Type B pancreatic cell (in vitro differentiated cells): ENCODE measurements around the gene RERE. TPM values are rescaled to one million over a fixed set of nuclear protein-coding genes. Genes with fewer than 3 reads are reported as not detected.
"Not testable (repeated sequence)": the region's sequence is repeated elsewhere in the genome, so short reads cannot be mapped to it uniquely, and the experiment has no call there.

ENCODE experiments used
- DNase-seq: peaks from one replicate; pipeline ENCODE4 v3.0.0; 2021; ENCODE audit warnings: mixed read lengths; ENCODE audit not compliant: unreplicated experiment; ENCODE audit errors: extremely low spot score
- H3K27ac Mint-ChIP-seq: 2 replicates; pipeline ENCODE4 v1.8.0; 2021; ENCODE audit warnings: mild to moderate bottlenecking, mixed read lengths
- H3K27me3 Mint-ChIP-seq: 2 replicates; pipeline ENCODE4 v1.8.0; 2021; ENCODE audit warnings: mixed read lengths
- H3K36me3 Mint-ChIP-seq: 2 replicates; pipeline ENCODE4 v1.8.0; 2021; ENCODE audit warnings: mixed read lengths
- H3K4me1 Mint-ChIP-seq: one replicate; pipeline ENCODE4 v1.8.0; 2021; ENCODE audit warnings: mixed read lengths; ENCODE audit not compliant: unreplicated experiment
- H3K4me3 Mint-ChIP-seq: 2 replicates; pipeline ENCODE4 v1.8.0; 2021; ENCODE audit warnings: mild to moderate bottlenecking, mixed read lengths
- H3K9me3 Mint-ChIP-seq: 2 replicates; pipeline ENCODE4 v1.8.0; 2021; ENCODE audit warnings: mixed read lengths
- total RNA-seq: library from RNA; stranded (reverse); gene quantifications from 2 replicates; pipeline ENCODE4 v1.2.1, GENCODE V29; 2021; ENCODE audit warnings: low replicate concordance
- TF ChIP-seq, protein P1 (sequence below): fragments of 200-600 bp; sonication (generic); conservative IDR thresholded peaks from 2 replicates; pipeline ENCODE4 v1.5.0; 2021; ENCODE audit warnings: antibody characterized with exemption, mild to moderate bottlenecking

RERE gene
- total RNA-seq, 1 donor from 2014 or later = 141 TPM

- Mint-ChIP-seq H3K36me3 (peaks cover 37% of the 10 kb centered on the region), H3K27ac (no peak overlapping the region), H3K4me3 (no peak overlapping the region), H3K27me3 (no peaks in the 10 kb centered on the region), H3K4me1 (peaks cover 49% of the 10 kb centered on the region), H3K9me3 (peaks cover 3% of the 10 kb centered on the region)
- no peak for DNase-seq
- TF ChIP-seq, protein P1, sequence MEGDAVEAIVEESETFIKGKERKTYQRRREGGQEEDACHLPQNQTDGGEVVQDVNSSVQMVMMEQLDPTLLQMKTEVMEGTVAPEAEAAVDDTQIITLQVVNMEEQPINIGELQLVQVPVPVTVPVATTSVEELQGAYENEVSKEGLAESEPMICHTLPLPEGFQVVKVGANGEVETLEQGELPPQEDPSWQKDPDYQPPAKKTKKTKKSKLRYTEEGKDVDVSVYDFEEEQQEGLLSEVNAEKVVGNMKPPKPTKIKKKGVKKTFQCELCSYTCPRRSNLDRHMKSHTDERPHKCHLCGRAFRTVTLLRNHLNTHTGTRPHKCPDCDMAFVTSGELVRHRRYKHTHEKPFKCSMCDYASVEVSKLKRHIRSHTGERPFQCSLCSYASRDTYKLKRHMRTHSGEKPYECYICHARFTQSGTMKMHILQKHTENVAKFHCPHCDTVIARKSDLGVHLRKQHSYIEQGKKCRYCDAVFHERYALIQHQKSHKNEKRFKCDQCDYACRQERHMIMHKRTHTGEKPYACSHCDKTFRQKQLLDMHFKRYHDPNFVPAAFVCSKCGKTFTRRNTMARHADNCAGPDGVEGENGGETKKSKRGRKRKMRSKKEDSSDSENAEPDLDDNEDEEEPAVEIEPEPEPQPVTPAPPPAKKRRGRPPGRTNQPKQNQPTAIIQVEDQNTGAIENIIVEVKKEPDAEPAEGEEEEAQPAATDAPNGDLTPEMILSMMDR = no peak
Observed at GRCh38 chr1:8384088-8384487, 433.4 kb downstream of the RERE start.

GRCh38 chr1:8382608-8383505 lies 434.6 kb downstream of the RERE start:
- H3K4me1 Mint-ChIP-seq = peaks cover 56% of the 10 kb centered on the region
- H3K27ac Mint-ChIP-seq = no peak overlapping the region
- no peak for DNase-seq
- H3K27me3 Mint-ChIP-seq = no peaks in the 10 kb centered on the region
- peaks cover 33% of the 10 kb centered on the region for H3K36me3 Mint-ChIP-seq
- no peak overlapping the region for H3K4me3 Mint-ChIP-seq
- TF ChIP-seq, protein P1 = no peak
- H3K9me3 Mint-ChIP-seq = no peaks in the 10 kb centered on the region

GRCh38 chr1:8382051-8382505 lies 435.4 kb downstream of the RERE start:
- TF ChIP-seq, protein P1 = no peak
- Mint-ChIP-seq H3K4me1 (peaks cover 58% of the 10 kb centered on the region), H3K27me3 (no peaks in the 10 kb centered on the region), H3K4me3 (no peak overlapping the region), H3K27ac (peak overlapping the region; percentile 34), H3K36me3 (peaks cover 35% of the 10 kb centered on the region), H3K9me3 (no peaks in the 10 kb centered on the region)
- no peak for DNase-seq

DNA sequence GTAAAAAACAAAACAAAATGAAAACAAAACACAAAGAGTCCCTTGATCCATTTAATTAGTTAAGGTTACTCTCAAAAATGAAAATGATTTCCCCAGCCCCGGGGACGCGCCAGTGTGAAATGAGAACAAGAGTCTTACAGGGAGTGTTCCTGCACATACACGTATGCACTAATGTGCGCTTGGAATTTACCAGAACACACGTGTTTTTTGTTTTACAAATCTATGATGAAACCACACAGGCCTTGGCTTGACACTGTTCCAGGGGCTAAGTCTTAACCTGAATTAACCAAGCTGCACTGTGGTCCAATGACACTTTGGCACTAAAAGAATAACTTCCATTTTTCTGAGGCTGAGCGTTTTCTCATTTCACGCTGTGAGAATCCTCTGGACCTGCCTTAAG lies 435.8 kb downstream of the RERE start:
- H3K4me3 Mint-ChIP-seq = no peak overlapping the region
- H3K36me3 Mint-ChIP-seq = peaks cover 34% of the 10 kb centered on the region
- peaks cover 55% of the 10 kb centered on the region for H3K4me1 Mint-ChIP-seq
- no peak for DNase-seq
- no peaks in the 10 kb centered on the region for H3K9me3 Mint-ChIP-seq
- H3K27ac Mint-ChIP-seq = peak overlapping the region; percentile 34
- TF ChIP-seq, protein P1 = no peak
- H3K27me3 Mint-ChIP-seq = no peaks in the 10 kb centered on the region

DNA sequence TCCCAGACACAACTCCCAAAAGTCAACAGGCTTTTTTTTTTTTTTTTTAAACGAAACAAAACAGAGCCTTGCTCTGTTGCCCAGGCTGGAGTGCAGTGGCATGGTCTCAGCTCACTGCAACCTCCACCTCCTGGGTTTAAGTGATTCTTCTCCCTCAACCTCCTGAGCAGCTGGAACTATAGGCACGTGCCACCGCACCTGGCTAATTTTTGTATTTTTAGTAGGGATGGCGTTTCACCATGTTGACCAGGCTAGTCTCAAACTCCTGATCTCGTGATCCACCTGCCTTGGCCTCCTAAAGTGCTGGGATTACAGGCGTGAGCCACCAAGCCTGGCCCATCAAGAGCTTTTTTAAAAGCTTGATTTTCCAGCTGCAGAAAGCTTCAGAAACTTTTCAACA lies 437.1 kb downstream of the RERE start:
- not testable (repeated sequence) for H3K4me3 Mint-ChIP-seq, H3K27ac Mint-ChIP-seq, DNase-seq, H3K9me3 Mint-ChIP-seq, H3K27me3 Mint-ChIP-seq
- peaks cover 34% of the 10 kb centered on the region for H3K36me3 Mint-ChIP-seq
- peaks cover 52% of the 10 kb centered on the region for H3K4me1 Mint-ChIP-seq

- peaks cover 36% of the 10 kb centered on the region for H3K36me3 Mint-ChIP-seq
- no peak overlapping the region for H3K4me3 Mint-ChIP-seq
- DNase-seq = no peak
- H3K9me3 Mint-ChIP-seq = no peaks in the 10 kb centered on the region
- no peaks in the 10 kb centered on the region for H3K27me3 Mint-ChIP-seq
- H3K27ac Mint-ChIP-seq = peak overlapping the region; percentile 75
- TF ChIP-seq, protein P1 = no peak
- H3K4me1 Mint-ChIP-seq = peaks cover 52% of the 10 kb centered on the region
Observed at GRCh38 chr1:8379513-8380186, 437.8 kb downstream of the RERE start.
